HepG2 (cell line): ENCODE measurements around the gene CABLES2. TPM values are rescaled to one million over a fixed set of nuclear protein-coding genes. Genes with fewer than 3 reads are reported as not detected.

Experiments used
- ATF5 ChIP-seq: sonication (generic); formaldehyde crosslinking; IDR thresholded peaks from 2 replicates; pipeline ENCODE4 v1.4.0; 2020; ENCODE audit warnings: mild to moderate bottlenecking, low read depth, missing genetic modification reagents
- ESRRA ChIP-seq: sonication (generic); formaldehyde crosslinking; IDR thresholded peaks from 2 replicates; pipeline ENCODE4 v1.5.1; 2020; ENCODE audit warnings: mild to moderate bottlenecking, low read depth, missing genetic modification reagents
- FOXK2 ChIP-seq: fragments of 450-650 bp; IDR thresholded peaks from 2 replicates; pipeline ENCODE4 v1.6.1; 2016
- GATAD1 ChIP-seq: IDR thresholded peaks from 2 replicates; pipeline ENCODE4 v1.6.1; 2016; ENCODE audit warnings: missing genetic modification reagents, missing compliant biosample characterization
- MAZ ChIP-seq, 2 experiments: sonication (generic) in 1 of 2; formaldehyde crosslinking in 1 of 2; IDR thresholded peaks; 2 replicates each; pipeline versions ENCODE4 v1.5.0 to v1.6.1; 2012 to 2020; ENCODE audit warnings: low read depth in 2 of 2, mild to moderate bottlenecking in 2 of 2, borderline replicate concordance in 1 of 2, improper control_type of control experiment in 1 of 2, low read length in 1 of 2, missing genetic modification reagents in 1 of 2, moderate library complexity in 1 of 2
- MED13 ChIP-seq: sonication (generic); formaldehyde crosslinking; IDR thresholded peaks from 2 replicates; pipeline ENCODE4 v1.5.0; 2020; ENCODE audit warnings: missing genetic modification reagents
- PAX8 ChIP-seq: sonication (generic); formaldehyde crosslinking; IDR thresholded peaks from 2 replicates; pipeline ENCODE4 v1.8.0; 2022; ENCODE audit warnings: mild to moderate bottlenecking, missing genetic modification reagents, borderline replicate concordance
- USF2 ChIP-seq, 2 experiments: sonication (generic) in 1 of 2; formaldehyde crosslinking in 1 of 2; IDR thresholded peaks; 2 replicates each; pipeline versions ENCODE4 v1.5.1 to v1.6.1; 2011 to 2020; ENCODE audit warnings: borderline replicate concordance in 1 of 2, low read depth in 1 of 2, low read length in 1 of 2, mild to moderate bottlenecking in 1 of 2, missing genetic modification reagents in 1 of 2, moderate library complexity in 1 of 2
- YY1 ChIP-seq: IDR thresholded peaks from 2 replicates; pipeline ENCODE4 v1.6.1; 2011; ENCODE audit warnings: low read length, low read depth, moderate library complexity, mild to moderate bottlenecking; ENCODE audit not compliant: insufficient read depth, insufficient replicate concordance
- ZBTB34 ChIP-seq: sonication (generic); formaldehyde crosslinking; IDR thresholded peaks from 2 replicates; pipeline ENCODE4 v1.8.0; 2022; ENCODE audit warnings: mild to moderate bottlenecking, missing genetic modification reagents
- ZBTB38 ChIP-seq: sonication (generic); formaldehyde crosslinking; IDR thresholded peaks from 2 replicates; pipeline ENCODE4 v1.5.1; 2020; ENCODE audit warnings: mild to moderate bottlenecking, missing genetic modification reagents
- ZBTB39 ChIP-seq: sonication (generic); formaldehyde crosslinking; IDR thresholded peaks from 2 replicates; pipeline ENCODE4 v1.5.0; 2020; ENCODE audit warnings: missing genetic modification reagents
- ZFP36 ChIP-seq: fragments of 150-350 bp; IDR thresholded peaks from 2 replicates; pipeline ENCODE4 v1.6.1; 2018; ENCODE audit warnings: borderline replicate concordance, low read length, low read depth; ENCODE audit not compliant: partially characterized antibody
- ZFP37 ChIP-seq: sonication (generic); formaldehyde crosslinking; IDR thresholded peaks from 2 replicates; pipeline ENCODE4 v1.4.0; 2020; ENCODE audit warnings: missing genetic modification reagents, borderline replicate concordance
- ZMYM2 ChIP-seq: sonication (generic); formaldehyde crosslinking; IDR thresholded peaks from 2 replicates; pipeline ENCODE4 v1.8.0; 2022; ENCODE audit warnings: mild to moderate bottlenecking, missing genetic modification reagents
- ZNF34 ChIP-seq: sonication (generic); formaldehyde crosslinking; IDR thresholded peaks from 2 replicates; pipeline ENCODE4 v1.4.0; 2020; ENCODE audit warnings: mild to moderate bottlenecking, missing genetic modification reagents, borderline replicate concordance
- ZNF547 ChIP-seq: sonication (generic); formaldehyde crosslinking; IDR thresholded peaks from 2 replicates; pipeline ENCODE4 v1.5.1; 2020; ENCODE audit warnings: mild to moderate bottlenecking, missing genetic modification reagents
- ZNF7 ChIP-seq: IDR thresholded peaks from 2 replicates; pipeline ENCODE4 v1.6.1; 2016; ENCODE audit warnings: missing biosample characterization, missing genetic modification reagents
- ZNF776 ChIP-seq: sonication (generic); formaldehyde crosslinking; IDR thresholded peaks from 2 replicates; pipeline ENCODE4 v1.4.0; 2020; ENCODE audit warnings: mild to moderate bottlenecking, missing genetic modification reagents
- ZNF883 ChIP-seq: sonication (generic); formaldehyde crosslinking; IDR thresholded peaks from 2 replicates; pipeline ENCODE4 v1.5.1; 2020; ENCODE audit warnings: mild to moderate bottlenecking, missing genetic modification reagents; ENCODE audit errors: not compliant biosample characterization
- polyA plus RNA-seq, 8 experiments: library from polyadenylated mRNA; depleted of rRNA in 3 of 8; stranded (reverse) in 7 of 8; unstranded in 1 of 8; fragments of >200 nt; fragmentation: Illumina TruSeq in 4 of 8; extraction: Trizol in 4 of 8; gene quantifications; 2 replicates each; pipeline versions ENCODE4 v1.2.1 to v1.2.3, GENCODE V29; 2011 to 2016; ENCODE audit warnings: low read depth in 4 of 8, missing spikeins in 1 of 8, mixed read lengths in 1 of 8; ENCODE audit not compliant: insufficient read depth in 1 of 8
- total RNA-seq, 5 experiments: library from RNA; depleted of rRNA; stranded (reverse); fragments of >200 nt; fragmentation: Illumina TruSeq; extraction: Trizol; gene quantifications; 2 replicates each; pipeline ENCODE4 v1.2.3, GENCODE V29; 2016; ENCODE audit warnings: low read depth in 1 of 5

Gene CABLES2
- total and polyA plus RNA-seq, 2 of the 13 experiments (the other 11 are each of a cell fraction or from before 2014, with no cell fraction given), result 5.2 to 9.7 TPM

GRCh38 chr20:62412194-62413024, 5.3 kb upstream of the CABLES2 start (continued):
- TF ChIP-seq ZNF883 (CRISPR knock-in tag) (no peak), ZBTB38 (CRISPR knock-in tag) (no peak), ESRRA (CRISPR knock-in tag) (peak; percentile 78; the same call in 1 of the 2 replicates), ZFP37 (CRISPR knock-in tag) (no peak), ZMYM2 (CRISPR knock-in tag) (no peak; the same call in 1 of the 2 replicates), ZFP36 (no peak), ATF5 (peak; percentile 18; the same call in 1 of the 2 replicates), PAX8 (CRISPR knock-in tag) (no peak), ZBTB34 (CRISPR knock-in tag) (no peak), ZNF776 (CRISPR knock-in tag) (no peak; the same call in 1 of the 2 replicates), USF2 (IDR thresholded peaks at IDR 0.05; ENCODE audit: low read depth, low read length) (peak; percentile 48), USF2 (CRISPR knock-in tag; IDR thresholded peaks at IDR 0.05; ENCODE audit: borderline replicate concordance) (no peak), YY1 (peak; percentile 27), FOXK2 (no peak), MAZ (IDR thresholded peaks at IDR 0.05; ENCODE audit: borderline replicate concordance, low read depth, low read length) (no peak; the same call in 1 of the 2 replicates), MAZ (CRISPR knock-in tag; IDR thresholded peaks at IDR 0.05; ENCODE audit: low read depth) (peak; percentile 84), GATAD1 (no peak), ZBTB39 (CRISPR knock-in tag) (no peak), ZNF547 (peak; percentile 23), ZNF34 (CRISPR knock-in tag) (0 out of 2 replicates have a peak, but pooled peaks have one; percentile 13), ZNF7 (CRISPR knock-in tag) (no peak), MED13 (CRISPR knock-in tag) (no peak)
